Nephron progenitor cell (in vitro differentiated cells): Measurements from ENCODE around the gene S100A16.
A peak's percentile ranks its signal among the peaks of the same experiment; 100 is the strongest.

Source experiments
- DNase-seq: peaks from one replicate; pipeline ENCODE4 v3.0.0; 2021
- H3K27ac Mint-ChIP-seq: 2 replicates; pipeline ENCODE4 v1.8.0; 2021; ENCODE audit warnings: mild to moderate bottlenecking, moderate library complexity, mixed read lengths
- H3K27me3 Mint-ChIP-seq: 2 replicates; pipeline ENCODE4 v1.8.0; 2021; ENCODE audit warnings: mild to moderate bottlenecking, low read depth, mixed read lengths; ENCODE audit not compliant: poor library complexity
- H3K36me3 Mint-ChIP-seq: 2 replicates; pipeline ENCODE4 v1.8.0; 2021; ENCODE audit warnings: low read depth, mixed read lengths
- H3K4me1 Mint-ChIP-seq: 2 replicates; pipeline ENCODE4 v1.8.0; 2021; ENCODE audit warnings: mixed read lengths
- H3K4me3 Mint-ChIP-seq: 2 replicates; pipeline ENCODE4 v1.8.0; 2021; ENCODE audit warnings: mild to moderate bottlenecking, moderate library complexity, mixed read lengths
- H3K9me3 Mint-ChIP-seq: 2 replicates; pipeline ENCODE4 v1.8.0; 2021; ENCODE audit warnings: mild to moderate bottlenecking, moderate library complexity, mixed read lengths
- TF ChIP-seq, protein P1 (sequence below): fragments of 200-600 bp; sonication (generic); IDR thresholded peaks from 2 replicates; pipeline ENCODE4 v1.5.0; 2021; ENCODE audit warnings: antibody characterized with exemption

The S100A16 gene

DNA sequence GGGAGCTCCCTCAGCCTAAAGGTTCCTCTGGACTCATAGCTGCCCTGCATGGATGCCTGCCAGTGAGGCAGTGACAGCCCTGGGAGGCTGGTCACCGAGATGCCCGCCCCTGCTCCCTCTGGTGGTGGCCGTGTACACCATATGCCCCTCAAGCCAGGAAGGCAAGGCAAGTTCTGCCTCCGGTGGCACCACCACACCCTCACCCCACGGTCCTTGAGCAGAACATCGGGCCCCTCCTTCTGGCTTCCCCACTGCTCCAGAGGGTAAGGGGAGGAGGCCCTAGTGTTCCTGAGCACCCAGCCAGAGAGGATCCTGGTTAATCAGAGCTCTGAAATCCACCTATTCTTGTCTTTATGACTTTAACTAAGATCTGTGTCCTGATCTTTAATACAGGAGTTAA lies 4.7 kb upstream of the S100A16 start:
- Mint-ChIP-seq H3K9me3 (peaks cover 4% of the 10 kb centered on the region), H3K27ac (no peak overlapping the region), H3K4me1 (peaks cover 21% of the 10 kb centered on the region), H3K27me3 (peaks cover 7% of the 10 kb centered on the region), H3K4me3 (no peak overlapping the region), H3K36me3 (peaks cover 39% of the 10 kb centered on the region)
- DNase-seq = peak; percentile 58
- TF ChIP-seq, protein P1, sequence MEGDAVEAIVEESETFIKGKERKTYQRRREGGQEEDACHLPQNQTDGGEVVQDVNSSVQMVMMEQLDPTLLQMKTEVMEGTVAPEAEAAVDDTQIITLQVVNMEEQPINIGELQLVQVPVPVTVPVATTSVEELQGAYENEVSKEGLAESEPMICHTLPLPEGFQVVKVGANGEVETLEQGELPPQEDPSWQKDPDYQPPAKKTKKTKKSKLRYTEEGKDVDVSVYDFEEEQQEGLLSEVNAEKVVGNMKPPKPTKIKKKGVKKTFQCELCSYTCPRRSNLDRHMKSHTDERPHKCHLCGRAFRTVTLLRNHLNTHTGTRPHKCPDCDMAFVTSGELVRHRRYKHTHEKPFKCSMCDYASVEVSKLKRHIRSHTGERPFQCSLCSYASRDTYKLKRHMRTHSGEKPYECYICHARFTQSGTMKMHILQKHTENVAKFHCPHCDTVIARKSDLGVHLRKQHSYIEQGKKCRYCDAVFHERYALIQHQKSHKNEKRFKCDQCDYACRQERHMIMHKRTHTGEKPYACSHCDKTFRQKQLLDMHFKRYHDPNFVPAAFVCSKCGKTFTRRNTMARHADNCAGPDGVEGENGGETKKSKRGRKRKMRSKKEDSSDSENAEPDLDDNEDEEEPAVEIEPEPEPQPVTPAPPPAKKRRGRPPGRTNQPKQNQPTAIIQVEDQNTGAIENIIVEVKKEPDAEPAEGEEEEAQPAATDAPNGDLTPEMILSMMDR = peak; percentile 37

DNA sequence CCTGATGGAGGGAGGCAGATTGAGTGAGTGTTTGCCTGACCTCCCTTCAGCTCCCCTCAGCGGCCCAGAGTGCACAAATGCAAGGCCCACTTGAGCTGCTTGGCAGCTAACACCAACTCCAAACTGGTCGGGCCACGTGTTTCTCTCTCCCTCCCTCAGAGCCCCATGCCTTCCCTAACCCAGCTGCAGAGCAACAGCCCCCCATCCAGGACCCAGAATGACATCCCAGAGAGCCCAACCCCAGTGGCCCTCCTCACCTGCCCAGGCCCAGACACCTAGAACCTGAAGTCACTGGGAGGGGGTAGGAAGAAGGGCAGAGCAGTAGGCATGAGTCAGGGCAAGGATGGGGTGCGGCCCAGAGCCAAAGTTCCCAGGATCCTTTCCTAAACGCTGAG lies 4.0 kb upstream of the S100A16 start:
- H3K27me3 Mint-ChIP-seq = peaks cover 7% of the 10 kb centered on the region
- H3K9me3 Mint-ChIP-seq = peaks cover 4% of the 10 kb centered on the region
- H3K4me3 Mint-ChIP-seq = no peak overlapping the region
- no peak for DNase-seq
- H3K4me1 Mint-ChIP-seq = peaks cover 27% of the 10 kb centered on the region
- no peak overlapping the region for H3K27ac Mint-ChIP-seq
- peaks cover 31% of the 10 kb centered on the region for H3K36me3 Mint-ChIP-seq
- TF ChIP-seq, protein P1 = no peak

- peak within 1 kb of the TSS; percentile 90 for H3K27ac Mint-ChIP-seq
- H3K27me3 Mint-ChIP-seq = peaks cover 7% of the 10 kb centered on the region
- peaks cover 33% of the 10 kb centered on the region for H3K4me1 Mint-ChIP-seq
- DNase-seq = no peak
- H3K4me3 Mint-ChIP-seq = no peak within 1 kb of the TSS
- H3K36me3 Mint-ChIP-seq = peaks cover 25% of the 10 kb centered on the region
- TF ChIP-seq, protein P1 = no peak
- H3K9me3 Mint-ChIP-seq = peaks cover 4% of the 10 kb centered on the region
Observed at GRCh38 chr1:153616144-153616916, 3.4 kb upstream of the S100A16 start, which contains the start of gene S100A14. Gene S100A14 (minus strand): TSS chr1:153616325. CDS start chr1:153615858, 467 bp downstream.

DNA sequence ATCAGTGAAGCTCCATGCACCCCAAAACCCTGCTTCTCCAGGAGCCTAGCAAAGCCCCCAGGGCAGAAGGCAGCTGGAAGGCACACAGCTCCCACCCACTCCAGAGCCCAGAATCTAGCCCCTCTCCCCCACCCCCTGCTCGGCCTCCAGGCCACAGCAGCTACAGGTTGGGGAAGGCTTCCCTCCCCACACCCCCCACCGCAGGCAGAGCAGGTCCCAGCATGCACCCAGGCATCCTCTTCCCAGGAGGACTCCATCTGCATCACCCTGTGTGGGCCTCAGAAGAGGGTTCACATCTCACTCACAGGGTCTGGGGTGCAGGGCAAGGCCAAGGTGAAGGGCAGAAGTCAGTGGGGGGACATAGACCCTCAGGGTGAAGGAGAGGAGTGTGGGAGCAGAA lies 2.5 kb upstream of the S100A16 start:
- Mint-ChIP-seq H3K4me1 (peaks cover 36% of the 10 kb centered on the region), H3K36me3 (peaks cover 21% of the 10 kb centered on the region), H3K27me3 (peaks cover 7% of the 10 kb centered on the region), H3K4me3 (no peak overlapping the region), H3K9me3 (peaks cover 4% of the 10 kb centered on the region), H3K27ac (no peak overlapping the region)
- TF ChIP-seq, protein P1 = no peak
- DNase-seq = no peak

- Mint-ChIP-seq H3K4me3 (no peak overlapping the region), H3K27ac (no peak overlapping the region), H3K27me3 (peaks cover 7% of the 10 kb centered on the region), H3K36me3 (peaks cover 16% of the 10 kb centered on the region), H3K9me3 (peaks cover 4% of the 10 kb centered on the region), H3K4me1 (peaks cover 41% of the 10 kb centered on the region)
- no peak for DNase-seq
- TF ChIP-seq, protein P1 = no peak
Observed at GRCh38 chr1:153614906-153615305, 2.0 kb upstream of the S100A16 start.
